GM12878 (cell line): ENCODE results near the gene LCA5. TPM values are rescaled to one million over a fixed set of nuclear protein-coding genes. Genes with fewer than 3 reads are reported as not detected.

Experiments used
- ATF2 ChIP-seq: IDR thresholded peaks from 2 replicates; pipeline ENCODE4 v1.6.1; 2012; ENCODE audit warnings: low read length, inconsistent platforms
- CBFB ChIP-seq: IDR thresholded peaks from 2 replicates; pipeline ENCODE4 v1.6.1; 2016; ENCODE audit warnings: antibody characterized with exemption, low read depth
- CBX3 ChIP-seq: fragments of 200-600 bp; sonication (generic); IDR thresholded peaks from 2 replicates; pipeline ENCODE4 v1.6.1; 2016; ENCODE audit warnings: low read depth, borderline replicate concordance
- CHD4 ChIP-seq: fragments of 200-600 bp; sonication (generic); IDR thresholded peaks from 2 replicates; pipeline ENCODE4 v1.6.1; 2016; ENCODE audit warnings: mild to moderate bottlenecking
- CUX1 ChIP-seq: IDR thresholded peaks from 2 replicates; pipeline ENCODE4 v1.6.1; 2012; ENCODE audit warnings: improper control_type of control experiment, low read depth, low read length; ENCODE audit not compliant: insufficient replicate concordance
- EED ChIP-seq: sonication (generic); IDR thresholded peaks from 2 replicates; pipeline ENCODE4 v1.6.1; 2016; ENCODE audit warnings: antibody characterized with exemption, low read depth
- NFIC ChIP-seq: IDR thresholded peaks from 2 replicates; pipeline ENCODE4 v1.6.1; 2012; ENCODE audit warnings: low read depth, mild to moderate bottlenecking, inconsistent platforms, low read length, moderate library complexity
- NFXL1 ChIP-seq: fragments of 450-650 bp; IDR thresholded peaks from 2 replicates; pipeline ENCODE4 v1.6.1; 2017; ENCODE audit warnings: antibody characterized with exemption, mild to moderate bottlenecking, borderline replicate concordance
- RFX5 ChIP-seq: IDR thresholded peaks from 2 replicates; pipeline ENCODE4 v1.6.1; 2011; ENCODE audit warnings: low read depth, low read length, improper control_type of control experiment
- SPI1 ChIP-seq: IDR thresholded peaks from 2 replicates; pipeline ENCODE4 v1.6.1; 2011; ENCODE audit warnings: low read depth, mild to moderate bottlenecking, low read length, moderate library complexity, borderline replicate concordance; ENCODE audit not compliant: insufficient read depth
- ZBTB11 ChIP-seq: fragments of 450-650 bp; formaldehyde crosslinking; IDR thresholded peaks from 2 replicates; pipeline ENCODE4 v1.5.0; 2022; ENCODE audit warnings: mild to moderate bottlenecking, missing genetic modification characterization
- ZNF24 ChIP-seq: fragments of 450-650 bp; IDR thresholded peaks from 2 replicates; pipeline ENCODE4 v1.6.1; 2017; ENCODE audit warnings: antibody characterized with exemption, mild to moderate bottlenecking
- polyA plus RNA-seq, 11 experiments: library from polyadenylated mRNA; depleted of rRNA in 4 of 11; unstranded in 6 of 11; stranded (reverse) in 5 of 11; fragments of >200 nt; fragmentation: Nextera tagmentation in 4 of 11; fragmentation: Illumina TruSeq in 1 of 11; extraction: Ambion mirVana in 4 of 11; extraction: Trizol in 1 of 11; gene quantifications; 1 replicate in 1 of 11; 2 replicates in 10 of 11; pipeline versions ENCODE4 v1.2.1 to v1.2.3, GENCODE V29; 2011 to 2016; ENCODE audit warnings: inconsistent platforms in 2 of 11, missing spikeins in 2 of 11, low read depth in 1 of 11
- total RNA-seq, 4 experiments: library from RNA; depleted of rRNA in 3 of 4; stranded (reverse); fragments of >200 nt in 3 of 4; fragmentation: Illumina TruSeq in 1 of 4; extraction: Trizol in 1 of 4; gene quantifications; 2 replicates each; pipeline versions ENCODE4 v1.2.1 to v1.2.3, GENCODE V29; 2013 to 2021
- TF ChIP-seq, protein P1 (sequence below): fragments of 450-650 bp; IDR thresholded peaks from 2 replicates; pipeline ENCODE4 v1.6.1; 2017; ENCODE audit warnings: mild to moderate bottlenecking, moderate library complexity

LCA5 gene
- total and polyA plus RNA-seq, 10 of the 15 experiments (the other 5 are each of a cell fraction or from before 2014, with no cell fraction given): 0.13 to 0.45 (median 0.27) TPM

- TF ChIP-seq ZBTB11 (CRISPR knock-in tag) (no peak), SPI1 (peak; percentile 49; the same call in 1 of the 2 replicates), ATF2 (peak; percentile 72; the same call in 1 of the 2 replicates), EED (peak; percentile 78), NFXL1 (no peak), NFIC (no peak), ZNF24 (no peak), CBFB (no peak), CUX1 (peak; percentile 64), CHD4 (no peak), CBX3 (no peak), RFX5 (no peak; the same call in 1 of the 2 replicates)
- TF ChIP-seq, protein P1, sequence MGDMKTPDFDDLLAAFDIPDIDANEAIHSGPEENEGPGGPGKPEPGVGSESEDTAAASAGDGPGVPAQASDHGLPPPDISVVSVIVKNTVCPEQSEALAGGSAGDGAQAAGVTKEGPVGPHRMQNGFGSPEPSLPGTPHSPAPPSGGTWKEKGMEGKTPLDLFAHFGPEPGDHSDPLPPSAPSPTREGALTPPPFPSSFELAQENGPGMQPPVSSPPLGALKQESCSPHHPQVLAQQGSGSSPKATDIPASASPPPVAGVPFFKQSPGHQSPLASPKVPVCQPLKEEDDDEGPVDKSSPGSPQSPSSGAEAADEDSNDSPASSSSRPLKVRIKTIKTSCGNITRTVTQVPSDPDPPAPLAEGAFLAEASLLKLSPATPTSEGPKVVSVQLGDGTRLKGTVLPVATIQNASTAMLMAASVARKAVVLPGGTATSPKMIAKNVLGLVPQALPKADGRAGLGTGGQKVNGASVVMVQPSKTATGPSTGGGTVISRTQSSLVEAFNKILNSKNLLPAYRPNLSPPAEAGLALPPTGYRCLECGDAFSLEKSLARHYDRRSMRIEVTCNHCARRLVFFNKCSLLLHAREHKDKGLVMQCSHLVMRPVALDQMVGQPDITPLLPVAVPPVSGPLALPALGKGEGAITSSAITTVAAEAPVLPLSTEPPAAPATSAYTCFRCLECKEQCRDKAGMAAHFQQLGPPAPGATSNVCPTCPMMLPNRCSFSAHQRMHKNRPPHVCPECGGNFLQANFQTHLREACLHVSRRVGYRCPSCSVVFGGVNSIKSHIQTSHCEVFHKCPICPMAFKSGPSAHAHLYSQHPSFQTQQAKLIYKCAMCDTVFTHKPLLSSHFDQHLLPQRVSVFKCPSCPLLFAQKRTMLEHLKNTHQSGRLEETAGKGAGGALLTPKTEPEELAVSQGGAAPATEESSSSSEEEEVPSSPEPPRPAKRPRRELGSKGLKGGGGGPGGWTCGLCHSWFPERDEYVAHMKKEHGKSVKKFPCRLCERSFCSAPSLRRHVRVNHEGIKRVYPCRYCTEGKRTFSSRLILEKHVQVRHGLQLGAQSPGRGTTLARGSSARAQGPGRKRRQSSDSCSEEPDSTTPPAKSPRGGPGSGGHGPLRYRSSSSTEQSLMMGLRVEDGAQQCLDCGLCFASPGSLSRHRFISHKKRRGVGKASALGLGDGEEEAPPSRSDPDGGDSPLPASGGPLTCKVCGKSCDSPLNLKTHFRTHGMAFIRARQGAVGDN: no peak
Measured at GRCh38 chr6:79544939-79545450, 7.8 kb upstream of the LCA5 start (continued).
